H9 (cell line): ENCODE measurements around the gene PSMB1. TPM values are rescaled to one million over a fixed set of nuclear protein-coding genes. Genes with fewer than 3 reads are reported as not detected.

Experiments
- DNase-seq: peaks from one replicate; pipeline ENCODE4 v3.0.0-alpha.2; 2017
- H2AFZ ChIP-seq: one replicate; pipeline ENCODE4 v1.6.1; 2013; ENCODE audit warnings: mild to moderate bottlenecking, low read length, control low read depth, moderate library complexity
- H2AK5ac ChIP-seq: 2 replicates; pipeline ENCODE4 v1.6.1; 2013; ENCODE audit warnings: low read length, control low read depth, mixed read lengths; ENCODE audit not compliant: insufficient read length
- H2BK120ac ChIP-seq: one replicate; pipeline ENCODE4 v1.6.1; 2013; ENCODE audit warnings: low read depth, mild to moderate bottlenecking, low read length, control low read depth, inconsistent platforms; ENCODE audit not compliant: poor library complexity, severe bottlenecking
- H2BK12ac ChIP-seq: 2 replicates; pipeline ENCODE4 v1.6.1; 2013; ENCODE audit warnings: low read length, control low read depth, mixed read lengths, low read depth; ENCODE audit not compliant: insufficient read length
- H2BK15ac ChIP-seq: 2 replicates; pipeline ENCODE4 v1.6.1; 2013; ENCODE audit warnings: low read depth, low read length, control low read depth
- H2BK20ac ChIP-seq: one replicate; pipeline ENCODE4 v1.6.1; 2013; ENCODE audit warnings: low read depth, mild to moderate bottlenecking, low read length, control low read depth, inconsistent platforms; ENCODE audit not compliant: poor library complexity, severe bottlenecking
- H2BK5ac ChIP-seq: 2 replicates; pipeline ENCODE4 v1.6.1; 2013; ENCODE audit warnings: low read length, control low read depth, mixed read lengths; ENCODE audit not compliant: insufficient read length
- H3K14ac ChIP-seq: 2 replicates; pipeline ENCODE4 v1.6.1; 2013; ENCODE audit warnings: low read length, control low read depth; ENCODE audit not compliant: insufficient read depth
- H3K18ac ChIP-seq: 2 replicates; pipeline ENCODE4 v1.6.1; 2013; ENCODE audit warnings: low read depth, mild to moderate bottlenecking, mixed read lengths, low read length, control low read depth; ENCODE audit not compliant: insufficient read length
- H3K23ac ChIP-seq: 2 replicates; pipeline ENCODE4 v1.6.1; 2013; ENCODE audit warnings: low read length, control low read depth, mixed read lengths, low read depth; ENCODE audit not compliant: insufficient read length
- H3K23me2 ChIP-seq: 2 replicates; pipeline ENCODE4 v1.6.1; 2013; ENCODE audit warnings: low read depth, mild to moderate bottlenecking, mixed read lengths, low read length, control low read depth; ENCODE audit not compliant: insufficient read length, poor library complexity, severe bottlenecking
- H3K27ac ChIP-seq: 2 replicates; pipeline ENCODE4 v1.5.1; 2013; ENCODE audit warnings: low read length, control low read depth, mixed read lengths, low read depth; ENCODE audit not compliant: insufficient read length
- H3K27me3 ChIP-seq: 2 replicates; pipeline ENCODE4 v1.6.1; 2013; ENCODE audit warnings: low read length, control low read depth, inconsistent platforms; ENCODE audit not compliant: insufficient read depth
- H3K4ac ChIP-seq: 2 replicates; pipeline ENCODE4 v1.6.1; 2013; ENCODE audit warnings: low read depth, mild to moderate bottlenecking, control low read depth, inconsistent platforms, low read length, moderate library complexity
- H3K4me1 ChIP-seq: 2 replicates; pipeline ENCODE4 v1.6.1; 2013; ENCODE audit warnings: low read length, control low read depth, inconsistent platforms; ENCODE audit not compliant: insufficient read depth
- H3K4me2 ChIP-seq: 2 replicates; pipeline ENCODE4 v1.6.1; 2013; ENCODE audit warnings: low read length, control low read depth, mixed read lengths; ENCODE audit not compliant: insufficient read length, insufficient read depth
- H3K56ac ChIP-seq: 2 replicates; pipeline ENCODE4 v1.6.1; 2013; ENCODE audit warnings: low read depth, mild to moderate bottlenecking, mixed read lengths, low read length, control low read depth; ENCODE audit not compliant: insufficient read length
- H3K79me1 ChIP-seq: 2 replicates; pipeline ENCODE4 v1.6.1; 2013; ENCODE audit warnings: low read depth, mild to moderate bottlenecking, moderate library complexity, low read length, control low read depth, inconsistent platforms; ENCODE audit not compliant: insufficient read depth, poor library complexity, severe bottlenecking
- H3K79me2 ChIP-seq: 2 replicates; pipeline ENCODE4 v1.6.1; 2013; ENCODE audit warnings: low read length, control low read depth, inconsistent platforms; ENCODE audit not compliant: insufficient read depth
- H3K9ac ChIP-seq: 2 replicates; pipeline ENCODE4 v1.6.1; 2013; ENCODE audit warnings: low read length, control low read depth, mixed read lengths; ENCODE audit not compliant: insufficient read length; ENCODE audit errors: extremely low read depth
- H3K9me3 ChIP-seq: one replicate; pipeline ENCODE4 v1.6.1; 2013; ENCODE audit warnings: low read depth, low read length, inconsistent platforms; ENCODE audit not compliant: control insufficient read depth
- H3T11ph ChIP-seq: one replicate; pipeline ENCODE4 v1.6.1; 2013; ENCODE audit warnings: mild to moderate bottlenecking, low read length, control low read depth, inconsistent platforms
- H4K20me1 ChIP-seq: one replicate; pipeline ENCODE4 v1.6.1; 2013; ENCODE audit not compliant: control insufficient read depth, insufficient read length, insufficient read depth
- H4K5ac ChIP-seq: 2 replicates; pipeline ENCODE4 v1.6.1; 2013; ENCODE audit warnings: low read depth, mild to moderate bottlenecking, mixed read lengths, low read length, control low read depth; ENCODE audit not compliant: insufficient read length
- H4K8ac ChIP-seq: replicated peaks from 2 replicates; pipeline ENCODE4 v1.6.1; 2013; ENCODE audit warnings: low read length, control low read depth, mixed read lengths, low read depth; ENCODE audit not compliant: insufficient read length
- H4K91ac ChIP-seq: 2 replicates; pipeline ENCODE4 v1.6.1; 2013; ENCODE audit warnings: low read depth, mild to moderate bottlenecking, moderate library complexity, mixed read lengths, low read length, control low read depth; ENCODE audit not compliant: insufficient read length
- H3K27ac Mint-ChIP-seq, 3 experiments: 2 replicates in 2 of 3; 3 replicates in 1 of 3; pipeline ENCODE4 v1.8.0; 2020 to 2021; ENCODE audit warnings: mixed read lengths in 3 of 3, mild to moderate bottlenecking in 1 of 3, moderate library complexity in 1 of 3
- H3K27me3 Mint-ChIP-seq: 2 replicates; pipeline ENCODE4 v1.8.0; 2021; ENCODE audit warnings: low read depth, mild to moderate bottlenecking, moderate library complexity, mixed read lengths
- H3K36me3 Mint-ChIP-seq, 3 experiments: 2 replicates in 2 of 3; 3 replicates in 1 of 3; pipeline ENCODE4 v1.8.0; 2020 to 2021; ENCODE audit warnings: low read depth in 3 of 3, mixed read lengths in 3 of 3; ENCODE audit not compliant: insufficient read depth in 1 of 3
- H3K4me1 Mint-ChIP-seq, 2 experiments: 2 replicates each; pipeline ENCODE4 v1.8.0; 2020; ENCODE audit warnings: mixed read lengths in 2 of 2
- H3K4me3 Mint-ChIP-seq, 2 experiments: 2 replicates in 1 of 2; 3 replicates in 1 of 2; pipeline ENCODE4 v1.8.0; 2020 to 2021; ENCODE audit warnings: mild to moderate bottlenecking in 2 of 2, mixed read lengths in 2 of 2, moderate library complexity in 1 of 2
- H3K9me3 Mint-ChIP-seq, 2 experiments: 2 replicates in 1 of 2; 3 replicates in 1 of 2; pipeline ENCODE4 v1.8.0; 2020; ENCODE audit warnings: mild to moderate bottlenecking in 2 of 2, mixed read lengths in 2 of 2, moderate library complexity in 1 of 2
- CTCF ChIP-seq: fragments of 200-600 bp; sonication (generic); conservative IDR thresholded peaks from 3 replicates; pipeline ENCODE4 v1.8.0; 2021; ENCODE audit warnings: antibody characterized with exemption, mild to moderate bottlenecking
- WGBS: extraction: QIAGEN DNeasy Blood & Tissue Kit; methylation state at CpG from one replicate; pipeline ENCODE4 v1.1.7; 2013; ENCODE audit warnings: missing lambda C conversion rate, low lambda C conversion rate, mixed read lengths; ENCODE audit not compliant: insufficient read length; ENCODE audit errors: extremely low coverage; 5-methylcytosine and 5-hydroxymethylcytosine counted together
- total RNA-seq: library from RNA; stranded (reverse); gene quantifications from 2 replicates; pipeline ENCODE4 v1.2.1, GENCODE V29; 2021

PSMB1 gene
- total RNA-seq, 1 experiment from 2014 or later = 245 TPM

GRCh38 chr6:170493354-170493753 lies 59.8 kb downstream of the PSMB1 start:
- Histone ChIP-seq H3K4me2 (no peak overlapping the region), H4K8ac (no peak overlapping the region), H3K23me2 (peaks cover 2% of the 10 kb centered on the region), H3K27ac (no peak overlapping the region), H2BK15ac (no peak overlapping the region), H3K79me2 (no peaks in the 10 kb centered on the region), H2BK120ac (no peak overlapping the region), H2AK5ac (no peak overlapping the region), H4K20me1 (no peaks in the 10 kb centered on the region), H3K27me3 (no peaks in the 10 kb centered on the region), H3K9me3 (no peaks in the 10 kb centered on the region), H4K5ac (no peak overlapping the region), H2BK20ac (no peak overlapping the region), H2AFZ (no peak overlapping the region), H4K91ac (no peak overlapping the region), H3K56ac (no peak overlapping the region), H3K14ac (no peak overlapping the region), H3K4me1 (no peaks in the 10 kb centered on the region), H3T11ph (no peak overlapping the region), H3K9ac (no peak overlapping the region), H3K18ac (no peak overlapping the region), H2BK5ac (no peak overlapping the region), H2BK12ac (no peak overlapping the region), H3K4ac (no peak overlapping the region), H3K79me1 (no peaks in the 10 kb centered on the region), H3K23ac (no peak overlapping the region)
- Mint-ChIP-seq H3K27ac (no peak overlapping the region), H3K4me3 (no peak overlapping the region), H3K4me1 (peaks cover 19 to 24% of the 10 kb centered on the region in 2 experiments), H3K9me3 (no peaks in the 10 kb centered on the region), H3K36me3 (no peaks in the 10 kb centered on the region; a peak in 1 of 7 replicates), H3K27me3 (peaks cover 23% of the 10 kb centered on the region)
- DNase-seq = no peak
- no CpG with 5 or more reads among the region's 2 CpGs for WGBS
- TF ChIP-seq CTCF = no peak
